Amniotic stem cell (primary cell): ENCODE results near the gene BIN1.

Experiments used
- DNase-seq: peaks from one replicate; lab custom pipeline; 2025; lab: John Stamatoyannopoulos, UW

BIN1 gene

GRCh38 chr2:127074936-127075335, 32.0 kb downstream of the BIN1 start:
- DNase-seq: no peak

- DNase-seq: no peak
These were observed 32.6 kb downstream of the BIN1 start for GRCh38 chr2:127074358-127074757.

DNA sequence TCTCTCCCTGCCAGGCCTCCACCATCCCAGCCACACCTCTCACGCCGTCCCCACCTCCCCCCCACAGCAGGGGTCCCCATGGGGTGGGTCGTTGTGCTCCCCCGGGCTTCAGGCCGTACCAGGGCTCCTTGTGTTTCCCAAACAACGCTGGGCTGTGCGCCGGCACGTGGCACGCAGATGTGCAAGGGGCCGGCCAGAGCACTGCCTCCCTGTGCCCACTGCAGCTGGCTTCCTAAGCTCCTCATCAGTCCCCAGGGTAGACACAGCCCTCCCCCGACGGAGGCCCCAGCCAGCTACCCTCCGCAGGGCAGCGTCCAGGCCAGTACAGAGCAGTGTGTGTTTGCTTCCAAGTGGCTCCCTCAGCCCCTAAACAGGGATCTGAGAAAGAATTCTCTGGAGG, 34.0 kb downstream of the BIN1 start:
- DNase-seq: no peak

DNA sequence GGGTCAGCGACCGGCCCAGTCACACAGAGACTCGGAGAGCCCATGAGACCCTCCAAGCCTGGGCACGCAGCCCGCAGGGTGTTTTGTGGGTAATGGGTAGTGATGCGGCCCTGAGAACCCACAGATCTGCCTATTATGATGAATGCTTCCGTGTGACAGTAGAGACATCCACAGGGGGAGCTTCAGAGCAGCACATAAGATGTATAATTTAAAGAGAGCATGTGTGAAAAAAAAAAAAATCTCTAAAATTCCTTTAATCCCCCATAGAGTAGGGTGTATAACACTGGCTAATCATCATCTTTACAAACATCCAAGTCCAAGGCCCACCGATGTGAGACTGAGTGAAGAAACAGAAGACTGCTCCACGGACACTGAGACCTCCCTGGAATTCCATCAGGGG, 34.6 kb downstream of the BIN1 start:
- DNase-seq: no peak

DNA sequence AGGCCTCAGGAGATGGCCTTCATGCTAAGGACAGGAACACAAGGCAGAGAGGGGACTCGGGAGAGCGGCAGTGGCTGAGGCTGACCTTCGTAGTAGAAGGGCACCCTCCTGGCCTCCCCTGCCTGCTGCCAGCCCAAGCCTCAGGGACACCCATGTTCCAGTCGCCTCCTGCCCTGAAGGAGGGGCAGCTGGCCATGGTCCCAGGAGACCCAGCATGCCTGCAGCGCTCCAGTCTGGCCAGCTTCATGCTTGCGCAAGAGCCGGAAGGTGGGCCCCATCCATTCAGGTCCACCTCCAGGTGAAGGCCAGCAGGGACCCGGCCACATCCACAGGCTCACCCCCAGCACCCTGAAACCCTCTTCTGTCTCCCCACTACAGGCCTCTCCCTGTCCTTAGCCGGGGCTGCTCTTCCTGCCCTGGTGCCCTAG, 35.0 kb downstream of the BIN1 start:
- DNase-seq: no peak

- no peak for DNase-seq
These were observed 36.7 kb downstream of the BIN1 start for GRCh38 chr2:127070221-127070620.

DNA sequence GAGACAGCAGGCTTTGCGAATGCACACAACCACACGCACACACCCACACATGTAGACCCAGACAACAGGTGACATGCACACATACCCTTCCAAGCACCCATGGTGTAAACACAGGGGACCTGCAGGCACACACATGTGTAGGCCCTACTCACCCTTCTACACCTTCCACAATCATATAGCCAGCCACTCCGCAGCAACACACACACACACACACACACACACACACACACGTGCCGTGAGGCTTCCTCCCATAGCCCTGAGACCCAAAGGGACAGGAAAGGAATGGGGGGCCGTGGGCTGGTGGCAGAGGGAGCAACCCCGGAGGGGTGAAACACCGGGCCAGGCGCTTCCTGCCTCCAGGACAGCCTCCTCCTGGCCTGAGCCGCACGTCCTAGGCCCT, 37.4 kb downstream of the BIN1 start:
- no peak for DNase-seq

- no peak for DNase-seq
These were observed 38.0 kb downstream of the BIN1 start for GRCh38 chr2:127069003-127069402.

DNA sequence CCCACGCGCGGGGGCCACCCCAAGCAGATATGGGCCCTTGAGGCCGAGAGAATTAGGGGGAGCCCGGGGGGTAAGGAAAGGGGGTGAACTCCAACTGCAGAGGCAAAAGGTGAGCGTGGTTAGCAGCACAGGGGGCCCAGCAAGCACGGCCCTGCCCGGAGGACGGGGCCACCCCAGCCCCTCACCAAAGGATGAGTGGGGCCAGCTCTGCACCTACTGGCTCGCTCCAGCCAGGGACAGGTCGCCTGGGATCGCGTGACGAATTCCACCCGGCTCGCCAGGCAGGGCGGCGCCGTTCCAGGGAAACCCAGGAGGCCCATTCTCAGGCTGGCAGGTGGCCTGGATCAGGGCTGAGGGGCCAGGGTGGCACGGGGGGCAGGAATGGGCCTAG, 38.6 kb downstream of the BIN1 start:
- no peak for DNase-seq

GRCh38 chr2:127067620-127068350, 39.2 kb downstream of the BIN1 start:
- DNase-seq: peak; percentile 7

GRCh38 chr2:127066942-127067341, 40.0 kb downstream of the BIN1 start:
- DNase-seq: no peak

GRCh38 chr2:127065940-127066318, 41.0 kb downstream of the BIN1 start:
- no peak for DNase-seq

- no peak for DNase-seq
These were observed 41.5 kb downstream of the BIN1 start for GRCh38 chr2:127065299-127065939.

GRCh38 chr2:127064642-127065250, 42.2 kb downstream of the BIN1 start:
- DNase-seq: peak; percentile 91

- DNase-seq: no peak
These were observed 43.0 kb downstream of the BIN1 start for GRCh38 chr2:127063701-127064590.

- DNase-seq: no peak
These were observed 45.3 kb downstream of the BIN1 start for GRCh38 chr2:127061375-127062273.

- DNase-seq: no peak
These were observed 46.5 kb downstream of the BIN1 start for GRCh38 chr2:127060264-127060945.

- no peak for DNase-seq
These were observed 47.4 kb downstream of the BIN1 start for GRCh38 chr2:127059559-127059958.

GRCh38 chr2:127058954-127059252, 48.1 kb downstream of the BIN1 start:
- no peak for DNase-seq

- no peak for DNase-seq
These were observed 48.6 kb downstream of the BIN1 start for GRCh38 chr2:127058246-127058953.
